Loucy (cell line): ENCODE measurements around the gene PFN3.

Experiments
- H2AFZ ChIP-seq: fragments of 200-600 bp; sonication (generic); 2 replicates; pipeline ENCODE4 v1.6.0; 2016; ENCODE audit warnings: antibody characterized with exemption, mild to moderate bottlenecking, low read length, moderate library complexity
- H3F3A ChIP-seq: fragments of 200-600 bp; 2 replicates; pipeline ENCODE4 v1.6.0; 2016; ENCODE audit warnings: antibody characterized with exemption, low read depth, mild to moderate bottlenecking
- H3K27me3 ChIP-seq: fragments of 200-600 bp; sonication (generic); 2 replicates; pipeline ENCODE4 v1.6.1; 2014; ENCODE audit warnings: low read length, mild to moderate bottlenecking; ENCODE audit not compliant: insufficient read depth, poor library complexity, severe bottlenecking
- H3K36me3 ChIP-seq: fragments of 200-600 bp; sonication (generic); 2 replicates; pipeline ENCODE4 v1.6.1; 2016; ENCODE audit warnings: low read length; ENCODE audit not compliant: insufficient read depth
- H3K4me1 ChIP-seq: fragments of 200-600 bp; sonication (generic); 2 replicates; pipeline ENCODE4 v1.5.1; 2014; ENCODE audit warnings: low read length, mild to moderate bottlenecking; ENCODE audit not compliant: insufficient read depth, poor library complexity, severe bottlenecking
- H3K4me2 ChIP-seq: fragments of 200-600 bp; sonication (generic); 2 replicates; pipeline ENCODE4 v1.6.0; 2014; ENCODE audit warnings: antibody characterized with exemption, low read length, low read depth, mild to moderate bottlenecking; ENCODE audit not compliant: poor library complexity, severe bottlenecking
- H3K4me3 ChIP-seq: fragments of 200-600 bp; sonication (generic); 2 replicates; pipeline ENCODE4 v1.5.1; 2014; ENCODE audit warnings: low read length, mild to moderate bottlenecking, mixed read lengths; ENCODE audit not compliant: poor library complexity, severe bottlenecking
- H3K79me2 ChIP-seq: fragments of 200-600 bp; sonication (generic); 2 replicates; pipeline ENCODE4 v1.6.1; 2014; ENCODE audit warnings: low read length; ENCODE audit not compliant: insufficient read depth
- H3K9ac ChIP-seq: fragments of 200-600 bp; sonication (generic); 2 replicates; pipeline ENCODE4 v1.6.0; 2014; ENCODE audit warnings: mild to moderate bottlenecking, low read depth, low read length, moderate library complexity; ENCODE audit not compliant: poor library complexity, severe bottlenecking
- H3K9me2 ChIP-seq: fragments of 200-600 bp; sonication (generic); replicated peaks from 2 replicates; pipeline ENCODE4 v1.6.1; 2016; ENCODE audit warnings: low read depth, low read length, mixed read lengths
- H3K9me3 ChIP-seq: fragments of 200-600 bp; sonication (generic); 2 replicates; pipeline ENCODE4 v1.6.1; 2014; ENCODE audit warnings: mild to moderate bottlenecking, antibody characterized with exemption, low read length, low read depth; ENCODE audit not compliant: insufficient read depth
- H4K20me1 ChIP-seq: fragments of 200-600 bp; sonication (generic); 2 replicates; pipeline ENCODE4 v1.6.0; 2014; ENCODE audit warnings: antibody characterized with exemption, low read length, mild to moderate bottlenecking; ENCODE audit not compliant: insufficient read depth, poor library complexity, severe bottlenecking
- EZH2phosphoT487 ChIP-seq: fragments of 200-600 bp; IDR thresholded peaks from 2 replicates; pipeline ENCODE4 v1.6.1; 2018; ENCODE audit warnings: antibody characterized with exemption, mild to moderate bottlenecking, moderate library complexity, borderline replicate concordance
- TF ChIP-seq, protein P1 (sequence below): fragments of 200-600 bp; sonication (generic); conservative IDR thresholded peaks from 2 replicates; pipeline ENCODE4 v1.5.1; 2014; ENCODE audit warnings: mild to moderate bottlenecking, antibody characterized with exemption, low read length

PFN3 gene

DNA sequence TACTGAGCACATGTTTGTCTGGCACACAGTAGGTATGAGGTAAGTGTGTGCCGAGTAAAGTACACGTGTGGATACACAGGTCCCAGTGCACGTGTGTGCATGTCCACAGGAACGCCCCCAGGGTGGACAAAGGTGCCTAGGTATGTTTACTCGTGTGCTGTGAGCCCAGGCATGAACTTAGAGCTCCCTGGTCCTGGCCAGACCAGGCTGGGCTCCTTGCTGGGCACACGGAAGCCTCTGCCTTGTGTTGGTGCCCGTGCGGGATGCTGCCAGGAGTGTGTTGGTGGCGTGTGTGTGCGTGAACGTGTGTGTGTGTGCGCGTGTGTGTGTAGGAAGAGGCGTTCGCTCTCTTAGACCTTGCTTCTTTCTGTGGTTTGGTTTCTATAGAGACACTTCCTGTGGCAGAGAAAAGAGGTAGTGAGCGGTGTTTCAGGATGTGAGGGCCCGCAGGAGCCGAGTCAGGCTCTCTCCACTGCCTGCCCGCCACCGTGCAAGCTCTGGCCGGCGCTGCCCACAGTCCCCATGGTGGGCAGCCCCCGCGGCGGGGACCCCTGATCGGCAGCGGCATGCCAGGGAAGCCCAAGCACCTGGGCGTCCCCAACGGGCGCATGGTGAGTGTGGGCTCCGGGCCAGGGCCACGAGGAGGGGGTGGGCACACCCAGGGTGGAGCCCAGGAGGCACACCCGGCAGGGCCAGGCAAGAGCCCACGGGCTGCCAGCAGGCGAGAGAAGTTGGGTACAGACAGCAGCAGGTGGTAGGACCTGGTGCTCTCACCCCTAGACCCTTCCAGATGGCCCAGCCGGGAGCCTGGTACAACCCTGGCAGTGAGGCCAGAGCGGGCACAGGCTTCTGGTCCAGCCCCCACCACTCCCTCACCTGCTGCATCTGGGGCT is 42.8 kb downstream of the PFN3 start, which contains the start of gene RGS14:
RGS14 (plus strand) TSS at position 466 of the 893 bp plus-strand sequence; CDS start at position 567, 101 bp downstream.
- Histone ChIP-seq H4K20me1 (no peaks in the 10 kb centered on the region), H3K9me2 (no peaks in the 10 kb centered on the region), H3K36me3 (no peaks in the 10 kb centered on the region), H3K79me2 (peaks cover 22% of the 10 kb centered on the region; the same call in 1 of the 2 replicates), H3K4me2 (peak within 1 kb of the TSS; percentile 92), H3F3A (no peaks in the 10 kb centered on the region), H2AFZ (peak within 1 kb of the TSS; percentile 49; the same call in 1 of the 2 replicates), H3K27me3 (no peaks in the 10 kb centered on the region), H3K4me1 (peaks cover 34% of the 10 kb centered on the region), H3K9me3 (no peaks in the 10 kb centered on the region), H3K9ac (peak within 1 kb of the TSS; percentile 88), H3K4me3 (peak within 1 kb of the TSS; percentile 92)
- TF ChIP-seq EZH2phosphoT487 = no peak
- TF ChIP-seq, protein P1, sequence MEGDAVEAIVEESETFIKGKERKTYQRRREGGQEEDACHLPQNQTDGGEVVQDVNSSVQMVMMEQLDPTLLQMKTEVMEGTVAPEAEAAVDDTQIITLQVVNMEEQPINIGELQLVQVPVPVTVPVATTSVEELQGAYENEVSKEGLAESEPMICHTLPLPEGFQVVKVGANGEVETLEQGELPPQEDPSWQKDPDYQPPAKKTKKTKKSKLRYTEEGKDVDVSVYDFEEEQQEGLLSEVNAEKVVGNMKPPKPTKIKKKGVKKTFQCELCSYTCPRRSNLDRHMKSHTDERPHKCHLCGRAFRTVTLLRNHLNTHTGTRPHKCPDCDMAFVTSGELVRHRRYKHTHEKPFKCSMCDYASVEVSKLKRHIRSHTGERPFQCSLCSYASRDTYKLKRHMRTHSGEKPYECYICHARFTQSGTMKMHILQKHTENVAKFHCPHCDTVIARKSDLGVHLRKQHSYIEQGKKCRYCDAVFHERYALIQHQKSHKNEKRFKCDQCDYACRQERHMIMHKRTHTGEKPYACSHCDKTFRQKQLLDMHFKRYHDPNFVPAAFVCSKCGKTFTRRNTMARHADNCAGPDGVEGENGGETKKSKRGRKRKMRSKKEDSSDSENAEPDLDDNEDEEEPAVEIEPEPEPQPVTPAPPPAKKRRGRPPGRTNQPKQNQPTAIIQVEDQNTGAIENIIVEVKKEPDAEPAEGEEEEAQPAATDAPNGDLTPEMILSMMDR = no peak

- Histone ChIP-seq H2AFZ (no peak overlapping the region), H3K9me3 (no peaks in the 10 kb centered on the region), H3K79me2 (peaks cover 22% of the 10 kb centered on the region; the same call in 1 of the 2 replicates), H3K36me3 (no peaks in the 10 kb centered on the region), H3K4me3 (peak overlapping the region; percentile 92), H3K9me2 (no peaks in the 10 kb centered on the region), H3F3A (no peaks in the 10 kb centered on the region), H3K27me3 (no peaks in the 10 kb centered on the region), H3K4me1 (peaks cover 34% of the 10 kb centered on the region), H3K9ac (peak overlapping the region; percentile 88), H4K20me1 (no peaks in the 10 kb centered on the region), H3K4me2 (peak overlapping the region; percentile 92)
- no peak for TF ChIP-seq EZH2phosphoT487
- TF ChIP-seq, protein P1 = no peak
Measured at GRCh38 chr5:177357146-177357458, 43.4 kb downstream of the PFN3 start.

DNA sequence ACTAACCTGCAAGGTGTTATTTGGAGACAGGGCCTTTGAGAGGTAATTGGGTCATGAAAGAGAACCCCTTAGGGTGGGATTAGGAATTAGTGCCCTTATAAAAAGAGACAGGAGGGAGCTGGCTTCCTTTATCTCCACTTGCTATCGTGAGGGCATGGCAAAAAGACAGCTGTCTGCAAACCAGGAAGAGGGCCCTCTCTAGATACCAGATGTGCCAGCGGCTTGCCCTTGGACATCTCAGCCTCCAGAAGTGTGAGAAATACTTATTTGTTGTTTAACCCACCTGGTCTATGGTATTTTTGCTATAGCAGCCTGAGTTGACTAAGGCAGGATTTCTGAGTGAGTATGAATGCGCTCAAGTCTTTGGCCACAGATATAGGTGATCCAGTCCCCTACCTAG is 43.7 kb downstream of the PFN3 start:
- Histone ChIP-seq H3K9me3 (no peaks in the 10 kb centered on the region), H3K36me3 (no peaks in the 10 kb centered on the region), H3K4me1 (peaks cover 34% of the 10 kb centered on the region), H2AFZ (no peak overlapping the region), H3K9me2 (no peaks in the 10 kb centered on the region), H3K9ac (peak overlapping the region; percentile 88), H3K79me2 (peaks cover 22% of the 10 kb centered on the region; the same call in 1 of the 2 replicates), H3K27me3 (no peaks in the 10 kb centered on the region), H3K4me2 (peak overlapping the region; percentile 92), H3F3A (no peaks in the 10 kb centered on the region), H3K4me3 (peak overlapping the region; percentile 92), H4K20me1 (no peaks in the 10 kb centered on the region)
- TF ChIP-seq EZH2phosphoT487 = no peak
- TF ChIP-seq, protein P1 = no peak
